AG04450 (cell line): ENCODE measurements around the gene OPHN1. TPM values are rescaled to one million over a fixed set of nuclear protein-coding genes. Genes with fewer than 3 reads are reported as not detected.

Source experiments
- CTCF ChIA-PET: fragments of 300-600, 350-600 bp; formaldehyde crosslinking; extraction: SDS; loops from one replicate; lab custom pipeline; 2022; ENCODE audit warnings: antibody characterized with exemption, inconsistent platforms; lab: Charles Lee
- POLR2A ChIA-PET: fragments of 350-600 bp; formaldehyde crosslinking; extraction: SDS; loops from one replicate; lab custom pipeline; 2021; ENCODE audit warnings: antibody characterized with exemption, inconsistent platforms; lab: Yijun Ruan, JAX
- DNase-seq: peaks from one replicate; pipeline ENCODE4 v3.0.0-alpha.2; 2011; ENCODE audit warnings: low read depth, low spot score
- H3K27ac ChIP-seq: one replicate; pipeline ENCODE4 v1.5.1; 2012; ENCODE audit warnings: low read depth, low read length, control low read depth
- H3K27me3 ChIP-seq: one replicate; pipeline ENCODE4 v1.6.0; 2012; ENCODE audit warnings: low read length; ENCODE audit not compliant: control insufficient read depth, insufficient read depth
- H3K4me3 ChIP-seq: 2 replicates; pipeline ENCODE4 v1.5.1; 2011; ENCODE audit warnings: mild to moderate bottlenecking, low read depth, low read length, control low read depth
- H3K9me3 ChIP-seq: 2 replicates; pipeline ENCODE4 v1.5.1; 2012; ENCODE audit warnings: low read length; ENCODE audit not compliant: control insufficient read depth, insufficient read depth
- polyA plus RNA-seq: library from polyadenylated mRNA; depleted of rRNA; stranded (reverse); fragments of >200 nt; gene quantifications from 2 replicates; pipeline ENCODE4 v1.2.3, GENCODE V29; 2011
- TF ChIP-seq, protein P1 (sequence below): IDR thresholded peaks from 2 replicates; pipeline ENCODE4 v1.5.1; 2011; ENCODE audit warnings: low read depth, low read length, control low read depth, inconsistent platforms

OPHN1 gene
- polyA plus RNA-seq, 1 experiment, result 6.7 TPM

DNA sequence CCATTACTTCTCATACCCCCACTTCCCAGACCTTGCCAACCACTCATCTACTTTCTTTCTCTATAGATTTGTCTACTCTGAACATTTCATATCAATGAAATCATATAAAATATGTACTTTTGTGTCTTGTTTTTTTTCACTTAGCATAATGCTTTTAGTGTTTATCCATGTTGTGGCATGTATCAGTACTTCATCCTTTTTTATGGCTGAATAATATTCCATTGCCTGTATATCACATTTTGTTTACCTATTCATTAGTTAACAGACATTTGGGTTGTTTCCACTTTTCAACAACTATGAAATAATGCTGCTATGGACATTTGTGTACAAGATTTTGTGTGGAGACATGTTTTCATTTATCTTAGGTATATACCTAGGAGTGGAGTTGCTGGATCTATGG lies 324.1 kb downstream of the OPHN1 start:
- H3K4me3 ChIP-seq, result no peak overlapping the region
- DNase-seq, result no peak
- H3K27me3 ChIP-seq, result no peaks in the 10 kb centered on the region
- H3K9me3 ChIP-seq, result no peaks in the 10 kb centered on the region
- H3K27ac ChIP-seq, result no peak overlapping the region
- CTCF ChIA-PET, result no interaction called here
- TF ChIP-seq, protein P1, sequence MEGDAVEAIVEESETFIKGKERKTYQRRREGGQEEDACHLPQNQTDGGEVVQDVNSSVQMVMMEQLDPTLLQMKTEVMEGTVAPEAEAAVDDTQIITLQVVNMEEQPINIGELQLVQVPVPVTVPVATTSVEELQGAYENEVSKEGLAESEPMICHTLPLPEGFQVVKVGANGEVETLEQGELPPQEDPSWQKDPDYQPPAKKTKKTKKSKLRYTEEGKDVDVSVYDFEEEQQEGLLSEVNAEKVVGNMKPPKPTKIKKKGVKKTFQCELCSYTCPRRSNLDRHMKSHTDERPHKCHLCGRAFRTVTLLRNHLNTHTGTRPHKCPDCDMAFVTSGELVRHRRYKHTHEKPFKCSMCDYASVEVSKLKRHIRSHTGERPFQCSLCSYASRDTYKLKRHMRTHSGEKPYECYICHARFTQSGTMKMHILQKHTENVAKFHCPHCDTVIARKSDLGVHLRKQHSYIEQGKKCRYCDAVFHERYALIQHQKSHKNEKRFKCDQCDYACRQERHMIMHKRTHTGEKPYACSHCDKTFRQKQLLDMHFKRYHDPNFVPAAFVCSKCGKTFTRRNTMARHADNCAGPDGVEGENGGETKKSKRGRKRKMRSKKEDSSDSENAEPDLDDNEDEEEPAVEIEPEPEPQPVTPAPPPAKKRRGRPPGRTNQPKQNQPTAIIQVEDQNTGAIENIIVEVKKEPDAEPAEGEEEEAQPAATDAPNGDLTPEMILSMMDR, result no peak
- POLR2A ChIA-PET, result no interaction called here

- ChIA-PET POLR2A (no interaction called here), CTCF (no interaction called here)
- Histone ChIP-seq H3K4me3 (no peak overlapping the region), H3K27ac (no peak overlapping the region), H3K9me3 (no peaks in the 10 kb centered on the region), H3K27me3 (no peaks in the 10 kb centered on the region)
- no peak for DNase-seq
- TF ChIP-seq, protein P1, result no peak
Observed at GRCh38 chrX:68098431-68098830, 334.9 kb downstream of the OPHN1 start.

GRCh38 chrX:68090266-68090665 lies 343.0 kb downstream of the OPHN1 start:
- ChIA-PET CTCF (no interaction called here), POLR2A (no interaction called here)
- H3K27me3 ChIP-seq, result no peaks in the 10 kb centered on the region
- H3K4me3 ChIP-seq, result no peak overlapping the region
- DNase-seq, result no peak
- no peaks in the 10 kb centered on the region for H3K9me3 ChIP-seq
- no peak overlapping the region for H3K27ac ChIP-seq
- TF ChIP-seq, protein P1, result 0 out of 2 replicates have a peak, but pooled peaks have one; percentile 1

- no peak for DNase-seq
- H3K27me3 ChIP-seq, result no peaks in the 10 kb centered on the region
- H3K27ac ChIP-seq, result no peak overlapping the region
- H3K9me3 ChIP-seq, result no peaks in the 10 kb centered on the region
- ChIA-PET POLR2A (no interaction called here), CTCF (interaction anchor here (1.6 kb wide), 1 partner anchor 69 kb away, joined by 5 read pairs; no protein-coding TSS in a partner anchor)
- H3K4me3 ChIP-seq, result no peak overlapping the region
- TF ChIP-seq, protein P1, result no peak
Observed at GRCh38 chrX:68087526-68087925, 345.8 kb downstream of the OPHN1 start.

- Histone ChIP-seq H3K27me3 (no peaks in the 10 kb centered on the region), H3K9me3 (no peaks in the 10 kb centered on the region), H3K27ac (no peak overlapping the region), H3K4me3 (no peak overlapping the region)
- POLR2A ChIA-PET, result no interaction called here
- TF ChIP-seq, protein P1, result no peak
- CTCF ChIA-PET, result no interaction called here
- no peak for DNase-seq
Observed at GRCh38 chrX:68086709-68087108, 346.6 kb downstream of the OPHN1 start.
